T1000 (cell line): Measurements from ENCODE around the gene UAP1L1.

Source experiments
- DNase-seq: peaks from one replicate; lab custom pipeline; 2025; ENCODE audit warnings: mixed read lengths; lab: John Stamatoyannopoulos, UW

UAP1L1 gene

DNA sequence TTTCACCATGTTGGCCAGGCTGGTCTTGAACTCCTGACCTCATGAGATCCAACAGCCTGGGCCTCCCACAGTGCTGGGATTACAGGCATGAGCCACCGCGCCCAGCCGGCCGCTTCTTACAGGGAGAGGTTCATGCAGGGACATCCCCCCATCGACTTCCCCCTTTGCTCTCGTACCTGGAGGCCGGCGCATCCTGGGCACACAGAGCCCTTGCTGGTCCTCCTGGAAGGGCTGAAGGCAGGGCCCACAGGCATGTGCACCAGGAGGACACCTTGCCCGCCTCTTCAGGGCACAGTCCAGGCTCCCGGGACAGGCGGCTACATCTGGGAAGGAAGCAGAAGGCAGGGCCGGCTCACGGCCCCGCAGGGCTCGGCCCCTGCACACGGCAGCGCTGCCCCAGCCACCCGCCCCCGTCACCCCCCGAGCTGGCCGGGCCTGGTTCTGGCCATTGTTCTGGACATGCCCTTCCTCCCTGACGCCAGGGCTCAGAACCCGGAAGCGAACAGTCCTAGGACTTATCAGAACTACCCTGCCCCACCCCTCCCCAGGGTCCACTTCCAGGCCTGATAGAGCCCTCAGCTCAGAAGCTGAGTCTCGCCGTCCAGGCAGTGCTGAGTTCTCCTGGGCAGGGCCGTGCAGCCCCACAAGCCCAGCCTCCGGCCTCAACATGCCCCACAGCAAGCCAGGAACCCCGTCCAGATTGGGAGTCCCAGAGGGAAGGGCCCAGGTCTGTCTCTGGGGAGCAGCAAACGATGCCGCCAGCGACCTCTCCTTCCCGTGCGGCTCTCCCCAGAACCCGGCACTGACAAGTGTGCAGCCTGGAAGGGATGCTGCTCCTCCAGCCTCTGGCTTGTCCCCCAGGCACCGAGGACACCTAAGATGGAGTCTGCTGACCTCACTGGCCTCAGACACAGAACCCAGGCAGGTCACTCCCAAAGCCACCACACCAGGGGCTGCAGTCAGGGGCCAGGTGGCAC lies 34.3 kb upstream of the UAP1L1 start:
- DNase-seq: no peak

DNA sequence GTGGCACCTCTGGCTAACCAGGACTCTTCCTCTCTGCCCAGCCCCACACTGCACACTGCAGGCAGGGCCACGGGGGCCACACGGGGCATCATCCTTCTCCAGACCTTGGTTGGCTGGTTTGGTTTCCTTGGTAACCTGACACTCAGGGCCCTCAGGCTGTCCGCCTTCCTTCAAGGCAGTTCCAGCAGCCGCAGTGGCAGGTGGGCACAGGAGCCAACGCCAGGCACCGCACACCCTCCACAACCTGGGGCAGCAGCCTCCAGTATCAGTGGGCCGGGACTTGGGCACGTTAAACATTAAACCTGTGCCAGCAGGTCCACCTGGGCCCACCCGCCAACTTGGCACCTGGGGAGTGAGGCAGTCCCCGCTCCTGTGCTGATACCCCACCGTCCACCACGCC lies 33.3 kb upstream of the UAP1L1 start:
- DNase-seq: no peak

DNA sequence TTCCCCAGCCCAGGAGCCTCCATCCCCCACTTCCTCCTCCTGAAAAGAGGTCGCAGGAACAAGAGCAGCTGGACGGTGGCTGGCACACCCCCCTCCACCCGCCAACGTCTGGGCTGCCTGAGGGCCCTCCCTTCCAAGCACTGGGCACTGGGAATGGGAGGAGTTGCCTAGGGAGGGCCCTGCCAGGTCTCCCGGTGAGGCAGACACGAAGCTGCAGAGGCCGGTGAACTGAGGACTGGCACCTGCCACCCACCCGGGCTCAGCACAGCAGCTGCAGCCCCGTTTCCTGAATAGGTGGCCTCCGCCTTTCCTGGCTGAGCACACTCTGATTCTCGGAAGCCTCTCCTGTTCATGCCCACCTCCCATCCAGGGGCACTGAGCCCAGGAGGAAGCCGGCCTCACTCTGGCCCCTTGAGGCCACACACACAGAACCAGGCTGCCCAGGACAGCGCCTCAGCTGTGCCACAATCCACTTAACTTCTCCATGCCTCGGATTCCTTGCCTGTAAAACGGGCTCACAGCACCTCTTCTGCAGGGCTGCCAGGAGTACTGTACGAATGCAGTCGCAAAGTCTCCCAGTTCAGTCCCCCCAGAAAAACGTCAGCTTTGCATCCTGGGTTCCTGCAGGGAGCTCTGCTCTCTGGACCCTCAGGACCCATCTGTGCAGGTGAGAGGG lies 32.7 kb upstream of the UAP1L1 start:
- no peak for DNase-seq

DNA sequence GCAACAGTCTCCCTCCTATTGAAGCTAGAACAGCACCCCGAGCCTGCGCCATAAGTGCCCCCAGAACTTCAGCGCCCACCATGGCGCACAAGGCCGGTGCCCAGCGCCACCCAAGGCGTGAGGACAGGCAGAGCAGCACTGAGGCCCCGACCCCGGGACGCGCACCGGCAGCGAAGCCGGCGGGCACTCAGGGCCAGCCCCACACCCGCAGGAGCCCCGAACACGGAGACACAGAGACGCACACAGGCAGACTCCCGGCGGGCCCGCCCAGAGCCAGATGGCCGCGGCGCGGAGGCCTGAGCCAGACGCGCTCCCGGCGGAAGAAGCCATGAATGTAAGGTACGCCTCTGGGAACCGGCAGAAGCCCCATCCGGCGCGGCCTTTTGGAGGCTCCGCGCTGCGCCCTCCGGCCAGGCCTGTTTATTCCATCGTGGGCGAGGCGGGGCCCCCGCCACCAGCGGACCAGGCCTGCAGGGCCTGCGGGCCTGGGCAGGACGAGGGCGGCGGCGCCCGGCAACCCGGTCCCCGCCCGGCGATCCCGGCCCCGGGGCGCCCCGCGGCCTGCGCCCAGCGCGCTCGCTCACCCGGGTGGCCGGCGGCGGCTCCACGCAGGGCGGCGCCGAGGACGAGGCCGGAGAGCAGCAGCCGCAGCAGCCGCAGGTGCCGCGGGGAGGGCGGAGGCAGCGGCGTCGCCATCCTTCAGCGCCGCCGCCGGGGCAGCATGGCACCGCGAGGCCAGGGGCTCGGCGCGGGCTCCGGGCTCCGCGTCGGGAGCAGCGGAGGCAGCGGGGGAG lies 31.8 kb upstream of the UAP1L1 start:
- DNase-seq: no peak

DNA sequence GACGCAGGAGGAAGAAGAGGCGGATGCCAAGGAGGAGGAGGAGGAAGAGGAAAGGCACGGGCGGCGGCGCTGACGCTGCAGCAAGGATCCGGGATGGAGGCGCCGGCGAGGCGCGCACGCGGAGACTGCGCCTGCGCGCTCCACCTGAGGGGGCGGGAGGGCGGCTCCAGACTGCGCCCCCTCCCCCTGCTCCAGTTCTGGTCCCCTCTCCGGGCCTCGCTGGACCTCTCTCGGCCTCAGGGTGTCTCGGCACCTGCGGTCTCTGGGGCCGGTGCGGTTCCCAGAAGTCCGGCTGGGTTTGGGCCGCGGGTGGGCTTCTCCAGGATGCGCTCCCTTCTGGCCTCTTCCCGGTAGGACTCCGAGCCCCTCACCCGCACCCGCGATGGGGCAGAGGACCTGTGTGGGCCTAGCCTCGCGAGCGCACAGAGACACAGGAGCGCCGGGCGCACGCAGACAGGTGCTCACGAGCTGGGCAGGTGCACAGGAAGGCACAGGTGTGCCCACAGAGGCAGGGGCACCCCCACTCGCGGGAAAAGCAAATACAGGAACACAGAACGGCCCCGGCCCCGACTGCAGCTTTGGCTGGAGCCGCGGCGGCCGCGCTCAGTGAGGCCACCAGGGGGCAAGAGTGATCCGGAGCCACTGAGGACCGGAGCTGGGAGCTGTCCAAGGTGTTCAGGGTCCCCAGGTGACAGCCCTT lies 31.1 kb upstream of the UAP1L1 start, which contains the start of gene NPDC1:
Gene NPDC1, minus strand, starts transcription at position 90 of the 700 bp plus-strand sequence. CDS start 188 bp downstream, outside the sequence.
- DNase-seq: no peak

DNA sequence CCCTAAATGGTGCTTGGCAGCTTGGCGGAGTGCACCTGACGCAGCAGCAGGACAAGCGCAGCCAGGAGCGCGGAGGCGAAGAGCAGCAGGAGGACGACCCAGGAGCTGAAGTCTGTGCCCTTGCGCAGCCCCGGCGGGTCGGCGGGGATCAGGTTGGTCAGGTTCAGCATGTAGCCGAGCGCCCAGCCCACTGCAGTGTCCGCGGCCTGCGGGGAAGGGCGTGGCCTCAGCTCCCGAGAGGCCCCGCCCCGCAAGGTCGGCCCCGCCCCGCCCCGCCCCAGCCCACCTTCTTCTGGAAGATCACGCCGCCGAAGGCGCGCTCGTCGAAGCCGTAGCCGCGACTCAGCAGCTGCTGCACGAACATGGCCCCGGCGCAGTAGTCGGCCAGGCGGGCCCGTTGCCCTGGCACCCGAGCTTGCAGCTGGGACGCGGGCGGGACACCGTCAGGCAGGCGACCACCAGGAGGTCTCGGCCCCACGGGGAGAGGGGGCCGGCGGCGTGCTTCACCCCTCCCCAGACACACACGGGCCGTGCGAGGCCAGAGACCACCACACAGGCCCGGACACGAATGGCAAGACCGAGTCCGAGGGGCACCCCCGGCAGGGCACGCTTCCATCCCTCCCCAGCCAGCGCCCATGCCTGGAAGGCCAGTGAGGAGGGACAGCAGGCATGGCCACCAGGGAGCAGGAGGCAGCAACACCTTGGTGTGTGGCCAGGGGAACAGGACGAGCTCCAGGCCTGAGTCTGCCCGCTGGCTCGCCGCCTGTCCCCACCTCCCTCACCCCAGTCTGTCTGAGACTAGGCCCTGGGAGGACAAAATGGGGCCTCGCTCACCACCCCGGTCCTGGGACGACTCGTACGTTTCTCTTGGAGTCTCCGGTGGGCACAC lies 28.4 kb upstream of the UAP1L1 start:
- no peak for DNase-seq

DNA sequence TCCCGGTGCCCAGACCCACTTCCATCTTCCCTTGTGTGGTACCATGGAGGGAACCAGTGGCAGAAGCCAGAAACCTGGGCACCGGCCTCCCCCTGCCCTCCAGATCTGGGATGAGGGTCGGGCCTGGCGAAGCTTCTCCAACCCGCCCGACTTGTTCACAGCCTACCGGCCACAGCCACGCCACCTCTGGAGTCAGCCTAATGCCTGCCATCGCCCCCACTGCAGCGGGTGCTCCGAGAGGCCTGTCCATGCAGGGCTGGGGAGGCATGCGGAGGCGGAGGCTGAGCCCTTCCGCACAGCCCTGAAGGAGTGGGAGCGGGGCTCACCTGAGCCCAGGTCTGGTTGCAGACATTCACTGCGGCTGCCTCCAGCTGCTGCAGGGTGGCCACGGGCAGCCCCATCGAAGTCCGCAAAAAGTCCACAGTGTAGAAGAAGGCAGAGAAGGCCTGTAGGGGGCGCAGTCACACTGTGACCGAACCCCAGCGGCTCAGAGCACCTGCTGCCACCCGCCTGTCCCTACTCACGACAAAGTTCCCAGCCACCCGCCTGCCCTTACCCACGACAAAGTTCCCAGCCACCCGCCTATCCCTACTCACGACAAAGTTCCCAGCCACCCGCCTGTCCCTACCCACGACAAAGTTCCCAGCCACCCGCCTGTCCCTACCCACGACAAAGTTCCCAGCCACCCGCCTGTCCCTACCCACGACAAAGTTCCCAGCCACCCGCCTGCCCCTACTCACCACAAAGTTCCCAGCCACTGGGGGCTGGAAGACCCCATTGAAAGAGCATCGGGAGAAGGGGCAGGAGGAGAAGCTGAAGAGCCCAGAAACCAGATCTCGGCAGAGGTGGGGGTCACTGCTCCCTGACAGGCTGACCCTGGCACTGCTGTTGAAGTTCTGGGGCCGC lies 27.5 kb upstream of the UAP1L1 start:
- DNase-seq: no peak

DNA sequence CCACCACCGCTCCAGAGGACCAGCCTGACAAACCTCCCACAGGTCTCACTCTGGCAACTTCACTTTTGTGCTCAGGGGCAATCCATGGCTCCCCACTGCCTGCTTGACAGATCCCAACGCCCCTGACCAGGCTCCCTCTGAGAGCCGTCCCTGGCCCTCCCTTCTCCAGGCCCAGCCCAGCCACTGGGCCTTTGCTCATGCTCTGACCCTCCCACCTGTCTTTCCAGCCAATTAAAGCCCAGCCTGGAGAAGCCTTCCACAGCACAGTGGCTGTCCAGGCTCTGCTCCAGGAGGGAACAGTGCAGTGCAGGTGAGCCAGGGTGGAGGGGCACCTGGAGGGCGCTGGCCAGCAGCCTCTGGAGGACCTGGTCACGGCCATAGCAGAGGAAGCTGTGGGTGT lies 26.7 kb upstream of the UAP1L1 start:
- no peak for DNase-seq

DNA sequence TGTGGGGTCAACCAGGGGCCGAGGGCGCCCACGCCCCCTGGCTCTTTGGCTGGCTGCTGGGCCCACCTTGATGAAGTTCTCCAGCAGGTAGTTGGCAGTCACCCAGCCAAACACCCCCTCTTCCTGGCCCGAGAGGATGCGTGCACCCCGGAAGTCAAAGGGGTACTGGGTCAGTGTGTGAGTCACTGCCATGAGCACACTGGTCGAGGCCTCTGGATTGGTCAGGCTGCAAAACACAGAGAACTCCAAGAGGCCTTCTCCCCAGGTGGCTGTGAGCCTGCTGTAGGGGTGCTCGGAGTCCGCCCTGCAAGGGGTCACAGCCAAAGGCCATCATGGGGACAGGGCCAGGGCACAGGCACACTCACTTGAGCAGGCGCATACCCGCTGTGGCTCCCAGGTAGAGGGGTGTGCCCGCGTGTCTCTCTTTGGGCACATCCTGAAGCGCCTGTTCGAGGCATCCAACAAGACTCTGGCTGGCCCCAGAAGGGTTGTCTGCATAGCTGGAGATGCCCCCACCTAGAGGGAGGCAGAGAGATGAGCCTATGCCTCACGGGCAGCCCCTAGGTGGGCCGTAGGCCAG lies 26.1 kb upstream of the UAP1L1 start:
- DNase-seq: no peak

DNA sequence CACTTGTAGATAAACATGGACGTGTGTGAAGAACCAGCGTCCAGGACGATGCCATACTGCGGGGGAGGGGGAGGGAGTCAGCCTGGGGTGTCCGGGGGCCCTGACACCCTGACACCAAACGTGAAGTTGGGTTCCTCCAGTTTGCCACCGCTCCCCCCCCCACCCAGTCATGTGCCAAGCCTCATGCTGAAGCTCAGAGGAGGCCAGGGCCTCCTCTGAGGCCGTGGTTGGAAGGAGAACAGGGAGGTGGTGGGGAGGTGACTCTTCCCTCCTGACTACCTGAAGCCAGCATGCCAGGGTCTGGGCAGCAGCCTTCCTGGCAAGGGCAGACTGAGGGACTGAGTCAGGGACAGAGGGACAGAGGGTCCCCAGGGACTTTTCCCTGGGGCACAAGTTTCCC lies 25.0 kb upstream of the UAP1L1 start:
- DNase-seq: no peak

DNA sequence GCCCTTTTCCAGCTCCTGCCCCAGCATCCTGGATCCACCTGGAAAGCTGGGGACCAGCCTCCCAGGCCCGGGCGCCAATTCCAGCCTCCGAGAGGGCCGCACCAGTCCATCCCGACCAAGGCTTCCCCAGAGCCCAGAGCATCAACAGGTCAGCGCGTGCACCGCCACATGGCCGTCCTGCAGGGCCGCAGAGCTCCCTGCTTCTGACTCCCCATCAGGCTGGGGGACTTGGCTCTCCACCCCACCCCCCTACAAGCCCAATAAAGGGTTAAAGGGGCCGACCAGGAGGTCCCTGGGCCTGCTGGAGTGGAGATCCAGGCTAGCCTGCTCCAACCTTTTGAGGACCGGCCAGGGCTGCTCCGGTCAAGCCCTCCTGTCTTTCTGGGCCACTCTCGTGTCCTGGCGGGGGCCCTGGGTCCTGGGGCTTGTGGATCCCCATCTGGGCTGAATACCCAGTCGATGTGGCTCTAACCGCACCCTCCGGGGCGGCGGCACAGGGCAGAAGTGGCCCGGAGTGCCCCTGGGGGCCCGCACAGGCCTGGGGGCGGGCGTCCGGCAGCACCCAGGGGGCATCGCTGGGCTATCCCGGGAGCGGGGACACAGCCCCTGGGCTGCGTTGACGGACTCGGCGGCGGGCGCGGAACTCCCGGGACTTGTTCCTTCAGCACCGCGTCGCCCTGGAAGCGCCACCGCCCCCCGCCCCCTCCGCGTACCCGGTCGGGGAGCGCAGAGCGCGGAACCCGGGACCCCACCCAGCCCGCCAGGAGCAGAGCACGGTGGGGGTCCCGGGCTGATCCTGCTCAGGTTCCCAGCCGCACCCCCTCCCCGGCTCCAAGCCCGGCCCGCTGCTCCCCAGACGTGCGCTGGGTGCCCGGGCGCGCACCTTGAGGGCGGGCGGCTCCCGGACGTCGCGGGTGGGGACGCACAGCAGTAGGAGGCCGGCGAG lies 24.0 kb upstream of the UAP1L1 start:
- DNase-seq: no peak

DNA sequence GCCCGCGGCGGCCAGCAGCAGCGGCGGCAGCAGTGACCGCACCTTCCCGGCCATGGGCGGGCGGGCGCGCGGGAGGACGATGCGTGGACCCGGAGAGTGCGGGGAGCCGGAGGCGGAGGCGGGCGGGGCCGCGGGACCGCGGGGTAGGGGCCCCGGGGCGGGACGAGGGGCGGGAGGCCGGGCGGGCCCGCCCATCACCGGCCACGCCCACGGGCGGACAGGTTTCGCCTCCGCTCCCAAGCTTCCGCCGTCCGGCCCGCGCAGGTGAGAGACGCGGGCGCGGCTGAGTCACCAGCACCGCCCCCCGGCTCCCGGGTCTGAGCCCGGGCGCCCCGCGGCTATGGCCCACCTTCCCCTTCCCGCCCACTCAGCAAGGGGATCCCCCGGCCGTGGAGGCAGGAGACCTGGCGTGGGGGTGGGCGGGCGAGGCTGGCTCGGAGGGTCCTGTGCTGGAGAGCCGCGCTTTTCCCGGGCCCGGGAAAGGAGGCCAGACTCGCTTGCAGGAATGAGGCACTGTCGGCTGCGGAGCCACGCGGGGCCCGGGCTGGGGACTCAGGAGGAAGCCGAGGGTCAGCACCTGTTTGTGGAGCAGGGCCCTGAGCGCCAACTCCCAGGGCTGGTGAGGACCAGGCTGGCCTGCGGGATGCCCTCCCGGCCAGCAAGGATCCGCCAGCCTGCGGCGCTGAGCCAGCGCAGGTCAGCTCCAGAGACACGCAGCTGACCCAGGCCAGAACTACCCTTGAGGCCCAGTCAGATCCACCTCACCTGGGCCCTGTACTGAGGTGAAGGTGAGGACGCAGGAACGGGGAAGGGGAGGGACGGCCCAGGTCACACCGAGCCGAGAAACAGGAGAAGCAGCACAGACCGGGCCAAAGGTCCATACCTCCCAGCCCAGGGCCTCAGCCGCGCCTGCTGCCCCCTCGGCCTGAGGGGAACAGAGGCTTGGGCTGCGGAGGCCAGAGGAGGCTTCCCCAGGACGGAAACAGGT lies 23.1 kb upstream of the UAP1L1 start, which contains the start of gene ENTPD2:
Gene ENTPD2, minus strand, starts transcription at position 118 of the 988 bp plus-strand sequence. Its CDS starts 64 bp downstream, at position 54.
- DNase-seq: no peak

DNA sequence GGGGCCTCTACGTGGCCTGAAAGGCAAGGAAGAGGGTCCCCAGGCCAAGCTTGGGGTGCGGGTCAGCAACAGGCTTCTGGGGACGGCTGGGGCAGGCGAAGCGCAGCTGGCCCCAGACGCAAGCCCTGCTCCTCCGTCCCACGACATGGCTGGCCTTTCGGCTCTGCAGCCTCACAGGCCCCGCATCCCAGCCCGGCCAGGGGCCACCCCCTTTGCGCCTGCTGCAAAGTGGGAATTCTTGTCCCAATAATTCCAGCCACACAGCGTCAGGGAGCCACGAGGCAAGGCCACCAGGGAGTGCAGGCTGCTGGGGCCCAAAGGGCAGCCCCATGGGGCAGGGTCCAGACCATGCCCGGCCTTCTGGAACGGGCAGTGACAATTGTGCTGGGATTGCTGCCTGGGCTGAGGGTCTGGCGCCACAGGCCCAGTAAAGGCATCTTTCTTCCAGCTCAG lies 22.4 kb upstream of the UAP1L1 start:
- DNase-seq: no peak

DNA sequence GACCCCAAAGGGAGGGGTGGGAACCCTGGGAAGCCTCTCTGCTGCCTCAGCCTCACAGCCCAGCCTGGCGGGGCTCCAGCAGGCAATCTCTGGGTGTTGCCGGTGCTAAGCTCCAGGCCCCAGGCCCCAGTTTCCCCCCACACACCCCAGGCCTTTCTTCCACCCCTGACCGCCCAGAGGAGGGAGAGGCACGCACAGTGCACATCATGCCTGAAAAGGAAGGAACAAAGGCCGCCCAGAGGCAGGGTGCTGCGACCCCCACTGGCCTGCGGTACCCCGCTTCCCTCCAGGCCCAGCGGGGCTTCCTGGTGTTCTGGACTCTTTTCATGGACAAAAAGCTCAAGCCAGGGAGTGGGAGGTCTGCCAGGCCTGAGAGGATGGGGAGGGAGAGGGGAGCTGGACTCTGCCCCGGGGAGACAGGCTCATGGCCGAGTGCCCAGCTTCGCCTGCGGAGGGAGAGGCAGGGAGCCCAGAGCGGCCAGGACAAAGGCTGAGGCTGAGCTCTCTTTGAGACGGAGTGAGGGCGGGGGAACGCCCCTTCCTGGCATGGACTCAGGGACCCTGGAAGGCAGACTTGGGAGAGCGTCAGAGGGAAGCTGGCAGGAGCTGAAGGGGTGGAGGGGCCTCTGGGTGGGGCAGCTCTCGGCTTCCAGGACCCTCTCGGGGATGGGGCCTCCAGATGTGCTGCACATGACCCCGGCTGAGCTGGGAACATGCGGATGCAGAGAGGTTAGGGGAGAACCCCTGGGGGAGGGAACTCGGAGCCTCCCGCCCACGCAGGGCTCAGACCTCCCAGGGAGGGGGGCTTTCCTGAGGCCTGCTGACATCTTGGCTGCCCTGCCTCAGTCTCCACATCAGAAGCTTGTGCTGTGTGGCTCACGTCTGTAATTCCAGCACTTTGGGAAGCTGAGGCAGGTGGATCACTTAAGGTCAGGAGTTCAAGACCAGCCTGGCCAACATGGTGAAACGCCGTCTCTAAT lies 21.6 kb upstream of the UAP1L1 start:
- no peak for DNase-seq

DNA sequence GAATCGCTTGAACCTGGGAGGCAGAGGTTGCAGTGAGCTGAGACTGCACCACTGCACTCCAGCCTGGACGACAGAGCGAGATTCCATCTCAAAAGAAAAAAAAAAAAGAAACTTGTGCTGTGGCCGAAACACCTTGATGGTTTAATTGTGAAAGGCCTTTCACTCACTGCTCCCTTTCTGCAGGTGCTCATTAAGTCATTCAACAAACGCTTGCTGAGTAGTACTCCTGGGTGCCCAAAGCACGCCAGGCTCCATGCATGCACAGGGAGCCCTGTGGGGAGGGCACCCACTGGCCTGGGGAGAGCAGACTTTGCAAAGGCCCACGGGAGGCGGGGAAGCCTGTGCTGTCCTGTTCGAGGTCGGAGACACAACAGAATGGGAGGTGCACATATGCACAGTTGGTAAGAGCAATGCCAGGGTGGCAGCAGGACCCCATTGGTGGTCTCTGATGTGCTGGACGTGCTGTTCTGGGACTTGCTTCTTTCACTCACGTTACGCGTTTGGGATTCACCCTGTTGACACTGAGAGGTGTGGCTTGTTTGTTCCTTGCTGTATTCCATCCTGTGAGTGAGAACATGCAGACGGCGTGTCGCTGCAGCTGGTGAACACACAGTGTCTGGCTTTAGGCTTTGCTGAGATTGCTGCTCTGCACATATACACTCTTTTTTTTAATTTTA lies 20.4 kb upstream of the UAP1L1 start:
- no peak for DNase-seq
